ENCODE data around the gene CDKN2B-AS1. TPM values are rescaled to one million over a fixed set of nuclear protein-coding genes. Genes with fewer than 3 reads are reported as not detected.

Gene CDKN2B-AS1
- polyA plus RNA-seq, 4 donors = 0.08 to 0.11 TPM; not detected in 2

DNA sequence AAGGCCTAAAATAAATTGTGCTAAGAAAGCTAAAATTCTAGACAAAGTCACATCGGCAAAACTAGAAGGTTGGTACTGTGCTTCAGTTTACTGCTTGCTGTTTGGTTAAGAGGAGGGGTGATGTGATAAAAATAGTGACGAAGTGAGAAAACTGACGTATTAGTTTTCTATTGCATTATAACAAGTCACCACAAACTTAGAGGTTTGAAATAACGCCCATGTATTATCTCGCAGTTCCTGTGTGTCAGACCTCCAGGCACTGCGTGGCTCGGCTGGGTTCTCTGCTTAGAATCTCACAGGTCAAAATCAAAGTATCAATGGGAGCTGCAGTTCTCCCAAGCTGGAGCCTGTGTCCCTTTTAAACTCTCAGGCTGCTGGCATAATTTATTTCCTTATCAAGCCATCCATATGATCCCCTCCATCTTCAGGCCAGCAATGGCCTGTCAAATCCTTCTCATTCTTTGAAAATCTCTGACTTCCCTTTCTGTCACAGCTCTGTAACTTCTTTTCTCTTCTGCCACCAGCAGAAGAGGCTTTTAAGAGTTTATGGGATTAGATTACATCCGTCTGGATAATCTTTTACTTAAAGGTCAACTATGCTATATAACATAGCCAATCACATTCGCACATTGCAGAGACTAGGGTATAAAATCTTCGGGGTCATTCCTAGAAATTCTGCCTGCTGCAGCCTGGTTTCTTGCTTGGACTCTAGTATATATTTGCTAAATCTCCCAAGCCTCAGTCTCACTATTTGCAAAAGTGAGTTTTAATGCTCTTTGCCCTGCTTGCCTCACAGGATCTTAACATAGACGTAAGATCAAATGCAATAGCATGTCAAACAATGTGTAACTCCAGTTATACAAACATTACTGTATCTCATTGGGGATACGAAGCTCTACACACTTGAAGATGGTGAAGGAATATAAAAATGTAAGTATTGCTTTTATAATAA lies 118.6 kb downstream of the CDKN2B-AS1 start:
- DNase-seq (ENCODE audit: low read depth in 4 of 4, low spot score in 3 of 4) = no peak

DNA sequence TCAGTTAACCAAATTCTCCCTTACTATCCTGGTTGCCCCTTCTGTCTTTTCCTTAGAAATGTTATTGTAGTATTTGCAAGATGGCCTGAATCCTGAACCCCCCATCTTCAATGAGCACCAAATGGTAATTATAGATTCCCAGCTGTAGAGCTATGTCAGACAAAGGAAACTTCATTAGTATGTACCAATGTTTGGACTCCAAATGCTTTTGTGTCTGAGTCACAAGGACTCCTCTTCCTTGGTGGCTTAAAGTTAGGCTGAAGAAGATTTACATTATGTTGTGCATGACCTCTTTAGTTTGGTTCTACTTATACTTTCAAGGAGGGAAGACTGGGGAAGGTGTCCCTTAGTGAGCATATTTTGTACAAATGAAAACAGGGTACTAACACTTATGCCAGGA lies 120.4 kb downstream of the CDKN2B-AS1 start:
- DNase-seq (ENCODE audit: low read depth in 4 of 4, low spot score in 3 of 4) = no peak

DNA sequence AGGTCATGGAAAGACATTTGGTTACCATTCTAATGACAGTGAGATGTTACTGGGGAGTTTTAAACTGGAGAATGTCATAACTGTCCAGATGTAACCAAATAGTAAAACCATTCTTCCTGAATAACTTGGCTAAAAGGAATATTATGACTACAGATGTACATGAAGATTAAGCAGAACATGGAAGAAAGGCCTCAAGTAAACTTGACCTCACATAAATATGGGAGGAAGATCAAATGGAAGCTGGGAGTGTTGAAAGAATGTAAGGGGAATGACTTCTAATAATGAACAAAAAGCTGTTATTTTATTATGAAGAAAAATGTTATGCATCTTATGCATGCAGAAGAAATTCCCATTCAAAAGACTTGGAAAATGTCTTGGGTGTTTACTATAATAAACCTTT lies 122.2 kb downstream of the CDKN2B-AS1 start:
- no peak for DNase-seq (ENCODE audit: low read depth in 4 of 4, low spot score in 3 of 4)

DNA sequence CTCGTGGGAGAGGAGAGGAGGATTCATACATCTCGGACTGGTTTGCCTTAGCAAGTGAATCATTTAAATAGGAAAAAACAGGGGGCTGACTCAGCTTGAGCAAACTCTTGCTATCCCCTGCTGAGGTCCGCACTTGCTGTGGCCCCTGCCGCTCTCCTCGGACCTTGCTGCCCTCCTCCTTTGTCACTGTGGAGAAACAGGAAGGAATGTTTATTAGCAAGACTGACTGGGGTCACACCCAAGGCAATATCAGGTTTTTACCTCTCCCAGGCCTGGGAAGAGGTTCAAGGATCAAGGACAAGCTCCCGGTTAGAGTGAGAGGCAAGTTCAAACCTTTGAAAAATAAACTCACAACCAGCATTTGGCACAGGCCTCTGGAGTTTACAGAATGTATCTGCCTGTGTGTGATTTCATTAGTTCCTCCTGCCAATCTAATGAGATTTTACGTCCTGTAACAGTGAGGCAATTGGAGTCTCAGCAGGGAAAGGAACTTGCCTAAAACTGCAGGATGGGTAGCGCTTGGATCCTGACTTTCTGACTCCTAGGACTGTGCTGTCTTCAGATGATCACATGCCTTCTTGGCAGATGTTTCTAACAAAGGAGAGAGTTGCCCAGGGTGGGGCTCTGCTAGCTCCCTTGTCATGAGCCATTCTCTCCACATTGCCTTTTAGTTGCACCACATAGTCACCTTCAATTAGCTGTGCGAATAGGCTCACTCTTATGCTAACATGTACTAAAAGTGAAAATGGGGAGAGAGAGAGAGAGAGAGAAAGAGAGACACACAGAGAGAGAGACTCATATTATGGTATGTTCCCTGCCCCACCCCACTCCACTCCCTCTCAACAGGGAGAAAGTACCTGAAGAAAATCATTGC lies 123.2 kb downstream of the CDKN2B-AS1 start:
- DNase-seq (ENCODE audit: low read depth in 4 of 4, low spot score in 3 of 4) = no peak

DNA sequence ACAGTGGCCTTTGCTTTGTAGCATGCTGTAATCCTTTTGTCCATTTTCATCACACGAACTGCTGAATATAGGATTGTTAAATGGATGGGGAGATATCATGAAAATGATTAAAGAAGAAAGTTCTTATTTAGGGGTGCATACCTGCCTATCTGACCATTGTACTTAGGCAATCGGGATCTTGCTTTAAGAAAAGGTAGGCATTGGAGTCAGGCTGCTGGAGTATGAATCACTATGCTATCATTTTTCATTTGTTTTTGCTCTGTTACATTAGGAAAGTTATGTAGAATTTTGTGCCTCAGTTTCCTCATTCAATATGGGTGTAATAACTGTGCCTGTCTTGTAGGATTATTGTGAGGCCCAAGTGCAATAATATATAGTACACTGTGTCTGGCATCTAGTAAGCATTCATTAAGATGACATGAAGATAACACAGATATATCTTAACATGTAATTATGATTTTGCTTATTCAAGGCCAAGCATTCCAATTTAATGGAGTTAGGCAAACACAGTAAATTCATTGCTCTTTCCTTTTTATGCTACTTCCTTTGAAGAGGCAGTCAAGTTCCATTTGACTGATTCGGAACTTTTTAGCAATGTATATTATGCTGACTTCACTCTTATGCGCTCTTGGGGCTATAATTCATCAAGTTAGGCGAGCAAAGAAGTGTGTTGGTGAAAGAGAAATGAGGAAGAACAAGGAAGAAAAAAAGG lies 124.4 kb downstream of the CDKN2B-AS1 start:
- no peak for DNase-seq (ENCODE audit: low read depth in 4 of 4, low spot score in 3 of 4)

DNA sequence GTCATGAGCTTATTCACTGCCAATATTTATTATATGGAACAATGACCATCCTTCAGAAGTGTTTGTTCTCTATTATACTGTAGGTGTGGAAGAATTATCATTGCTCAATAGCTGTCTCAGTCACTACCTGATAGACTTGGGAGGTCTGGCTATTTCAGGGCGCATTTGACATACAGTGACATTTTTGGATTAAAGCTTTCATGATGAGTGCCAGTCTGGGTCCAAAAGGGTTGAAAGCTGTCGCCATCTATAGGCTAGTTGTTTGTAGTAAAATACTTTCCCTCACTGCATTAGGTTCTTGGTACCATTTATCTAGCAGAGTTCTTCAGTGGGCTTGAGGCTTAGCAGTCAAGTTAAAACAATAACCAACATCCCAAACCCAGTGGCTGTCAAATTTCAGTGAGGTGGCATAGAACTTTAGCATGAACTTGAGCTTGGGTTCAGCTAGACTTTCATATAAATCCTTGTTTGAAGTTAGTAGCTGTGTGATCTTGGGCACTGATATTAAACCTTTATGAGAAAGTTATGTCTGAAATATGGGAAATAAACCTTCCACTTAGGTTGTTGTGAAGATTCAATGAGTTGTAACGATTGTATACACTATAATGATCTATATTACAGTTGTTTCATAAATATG lies 125.0 kb downstream of the CDKN2B-AS1 start:
- DNase-seq (ENCODE audit: low read depth in 4 of 4, low spot score in 3 of 4) = no peak

DNA sequence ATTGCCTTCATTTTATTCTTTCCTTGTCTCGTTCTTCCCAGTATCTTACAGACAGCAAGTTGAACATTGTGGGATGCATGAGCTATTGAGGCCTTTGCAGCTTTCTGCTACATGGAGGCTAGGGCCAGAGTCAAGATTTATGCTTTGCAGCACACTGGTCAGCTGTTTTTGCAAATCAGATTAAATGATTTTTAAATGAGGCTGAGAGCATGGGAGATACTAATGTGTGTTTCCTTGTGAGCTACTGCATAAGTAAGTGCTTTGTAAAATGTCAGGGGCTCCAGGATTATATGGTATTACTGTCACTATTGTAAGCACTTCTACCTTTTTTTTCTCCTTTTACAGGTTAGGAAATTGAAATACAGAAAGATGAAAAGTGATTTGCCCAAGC lies 125.6 kb downstream of the CDKN2B-AS1 start:
- no peak for DNase-seq (ENCODE audit: low read depth in 4 of 4, low spot score in 3 of 4)

DNA sequence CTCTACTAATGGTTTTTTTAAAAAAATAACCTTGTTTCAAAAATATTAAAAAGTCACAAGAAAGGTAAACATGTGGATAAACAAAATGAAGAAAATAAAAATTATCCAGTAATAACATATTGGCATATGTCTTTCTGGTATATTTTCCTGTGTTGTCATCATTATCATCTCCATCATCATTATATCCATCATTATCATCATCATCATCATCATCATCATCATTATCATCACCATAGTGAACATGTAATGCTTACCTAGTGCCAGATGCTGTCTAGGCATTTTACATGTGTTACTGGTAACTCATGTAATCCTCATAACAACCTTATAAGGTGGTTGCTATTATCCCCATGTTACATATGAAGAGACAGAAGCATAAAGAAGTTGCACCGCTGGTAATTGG lies 126.0 kb downstream of the CDKN2B-AS1 start:
- DNase-seq (ENCODE audit: low read depth in 4 of 4, low spot score in 3 of 4) = no peak

DNA sequence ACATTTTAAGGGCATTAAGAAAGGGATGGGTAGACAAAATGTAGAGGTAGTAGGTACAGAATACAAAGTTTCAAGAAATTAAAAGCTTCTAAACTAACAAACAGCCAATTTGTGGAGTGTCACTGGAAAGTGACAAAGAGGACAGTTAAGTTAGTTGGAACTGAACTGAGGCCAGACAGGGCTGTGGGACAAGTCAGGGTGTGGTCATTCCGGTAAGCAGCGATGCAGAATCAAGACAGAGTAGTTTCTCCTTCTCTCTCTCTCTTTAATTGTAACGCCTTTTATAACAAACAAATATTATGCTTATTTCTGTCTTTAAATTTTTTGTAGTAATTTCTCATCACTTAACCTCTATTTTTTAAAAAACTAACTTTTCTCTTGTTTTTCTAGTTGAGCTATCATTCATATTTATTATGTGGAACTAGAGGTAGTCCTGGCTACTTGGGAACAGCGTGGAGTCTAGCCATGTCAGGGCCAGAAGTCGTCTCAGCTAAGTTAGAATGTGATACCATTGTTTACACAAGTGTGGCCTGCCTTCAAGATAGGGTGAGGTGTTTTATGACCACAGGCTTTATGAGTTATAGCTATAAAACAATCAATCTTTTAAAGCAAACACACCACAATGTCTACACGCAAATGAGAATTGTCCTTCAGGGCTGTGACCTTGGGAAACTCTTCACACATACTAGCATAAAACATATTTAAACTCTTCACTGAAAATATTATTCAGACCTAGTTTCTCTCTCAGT lies 129.8 kb downstream of the CDKN2B-AS1 start:
- no peak for DNase-seq (ENCODE audit: low read depth in 4 of 4, low spot score in 3 of 4)

DNA sequence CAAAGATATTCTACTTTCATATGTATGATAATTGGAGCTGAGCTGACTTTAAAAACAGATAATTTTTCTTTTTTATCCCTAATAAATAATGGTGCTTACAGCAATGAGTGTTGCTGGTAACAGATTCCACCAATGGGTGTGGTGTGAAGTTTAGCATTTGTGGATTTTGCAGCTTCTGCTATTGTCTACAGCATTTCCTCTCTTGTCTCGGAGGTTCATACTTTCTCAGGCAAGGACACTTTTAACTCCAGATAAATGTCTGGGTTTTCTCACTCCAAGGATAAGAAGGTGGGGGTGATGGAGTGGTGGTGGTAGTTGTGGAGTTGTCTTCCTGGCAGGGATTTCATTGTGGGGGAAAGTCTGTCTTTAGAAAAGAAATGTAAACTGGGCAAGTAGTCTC lies 134.5 kb downstream of the CDKN2B-AS1 start:
- no peak for DNase-seq (ENCODE audit: low read depth in 4 of 4, low spot score in 3 of 4)

DNA sequence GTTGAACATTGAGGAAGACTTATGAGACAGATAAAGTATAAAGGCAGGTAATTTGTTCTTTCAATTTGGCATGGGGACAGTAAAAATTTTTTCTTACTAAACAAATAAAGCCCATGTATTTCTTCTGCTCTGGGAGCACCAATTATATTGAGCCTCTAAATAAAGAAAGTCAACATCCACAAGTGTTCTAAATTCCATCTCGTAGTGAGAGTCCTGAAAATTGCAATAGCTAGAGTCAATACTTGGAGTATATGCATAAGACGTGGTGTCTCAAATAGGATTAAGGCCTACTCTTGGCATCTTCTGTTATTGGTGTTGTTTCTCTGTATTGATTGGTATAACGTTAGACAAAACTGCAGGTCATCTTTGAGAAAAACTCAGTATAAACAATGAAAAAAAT lies 135.0 kb downstream of the CDKN2B-AS1 start:
- no peak for DNase-seq (ENCODE audit: low read depth in 4 of 4, low spot score in 3 of 4)

DNA sequence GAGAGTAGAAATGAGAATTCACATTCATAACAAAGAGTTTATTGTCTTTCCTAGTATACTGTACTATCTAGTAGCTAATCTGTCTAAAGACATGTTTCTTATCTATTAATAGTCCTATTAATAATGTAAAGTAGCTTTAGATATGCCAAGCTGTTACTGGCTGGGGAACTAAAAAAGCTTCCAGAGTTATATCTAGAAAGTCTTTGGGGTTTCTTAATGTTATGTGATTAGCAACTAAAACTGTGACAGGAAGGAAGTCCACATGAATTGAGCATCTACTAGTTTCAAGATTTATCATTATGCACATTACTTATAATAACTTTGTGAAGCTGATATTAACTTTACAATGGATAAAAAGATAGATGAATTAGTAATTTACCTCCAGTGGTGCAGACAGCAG lies 137.2 kb downstream of the CDKN2B-AS1 start:
- no peak for DNase-seq (ENCODE audit: low read depth in 4 of 4, low spot score in 3 of 4)

DNA sequence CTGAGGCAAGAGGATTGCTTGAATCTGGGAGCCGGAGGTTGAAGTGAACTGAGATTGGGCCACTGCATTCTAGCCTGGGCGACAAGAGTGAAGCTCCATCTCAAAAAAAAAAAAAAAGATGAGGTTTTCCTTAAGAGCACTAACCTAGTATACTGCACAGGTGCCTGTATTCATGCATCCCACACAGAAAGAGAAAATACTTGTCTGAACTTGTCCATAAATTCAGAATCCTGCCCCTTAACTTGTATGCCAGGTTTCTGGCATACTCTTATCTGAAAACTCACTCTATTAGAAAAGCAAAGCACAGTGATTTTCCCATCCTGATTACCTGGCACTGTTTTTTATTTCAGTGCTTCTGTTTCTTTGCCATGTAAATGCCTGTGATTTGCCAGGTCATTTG lies 139.8 kb downstream of the CDKN2B-AS1 start:
- no peak for DNase-seq (ENCODE audit: low read depth in 4 of 4, low spot score in 3 of 4)

DNA sequence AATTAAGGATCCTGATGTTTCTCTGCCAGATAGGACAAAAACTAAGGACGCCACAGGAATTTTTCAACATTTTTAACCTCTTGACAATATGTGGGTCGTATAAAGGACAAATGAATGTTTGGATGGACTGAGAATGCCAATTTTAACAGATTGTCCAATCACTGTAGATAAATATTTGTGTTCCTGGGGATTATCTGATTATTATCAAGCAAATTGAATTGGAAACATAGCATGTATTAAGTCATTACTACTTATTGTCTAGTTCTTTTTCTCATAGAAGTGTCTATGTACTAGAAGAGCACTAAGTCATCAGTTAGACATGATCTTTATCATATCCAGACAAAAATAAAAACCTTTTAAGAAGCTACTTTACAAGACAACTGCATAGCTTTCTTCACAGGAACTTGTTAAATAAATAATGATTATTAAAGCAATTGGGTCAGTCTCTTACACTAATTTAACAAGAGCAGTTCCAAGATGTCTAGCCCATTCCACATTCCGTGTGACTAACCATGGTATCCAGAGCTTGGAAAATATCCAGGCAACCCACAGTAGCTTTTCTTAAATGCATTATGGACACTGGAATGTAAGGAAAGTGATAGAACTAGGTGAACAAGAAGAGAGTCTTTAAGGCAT lies 142.0 kb downstream of the CDKN2B-AS1 start:
- no peak for DNase-seq (ENCODE audit: low read depth in 4 of 4, low spot score in 3 of 4)

DNA sequence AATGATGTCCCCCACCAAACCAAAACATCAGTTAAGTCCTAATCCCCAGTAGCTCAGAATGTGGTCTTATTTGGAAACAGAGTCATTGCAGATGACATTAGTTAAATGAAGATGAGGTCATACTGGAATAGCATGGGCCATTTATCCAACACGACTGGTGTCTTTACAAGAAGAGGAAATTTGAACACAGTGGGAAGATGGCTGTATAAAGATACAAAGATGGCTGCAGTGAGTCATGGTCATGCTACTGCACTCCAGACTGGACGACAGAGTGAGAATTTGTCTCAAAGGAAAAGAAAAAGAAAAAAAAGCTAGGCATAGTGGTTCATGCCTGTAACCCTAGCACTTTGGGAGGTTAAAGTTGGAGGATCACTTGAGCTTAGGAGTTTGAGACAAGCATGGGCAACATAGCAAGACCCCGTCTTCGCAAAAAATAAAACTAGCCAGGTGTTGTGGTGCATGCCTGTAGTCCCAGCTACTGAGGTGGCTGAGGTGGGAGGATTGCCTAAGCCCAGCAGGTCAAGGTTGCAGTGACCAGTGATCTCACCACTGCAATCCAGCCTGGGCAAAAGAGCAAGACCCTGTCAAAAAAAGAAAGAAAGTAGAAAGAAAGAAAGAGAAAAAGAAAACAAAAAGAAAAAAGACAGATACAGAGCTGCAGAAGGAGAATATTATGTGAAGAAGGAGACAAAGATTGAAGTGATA lies 144.5 kb downstream of the CDKN2B-AS1 start:
- DNase-seq (ENCODE audit: low read depth in 4 of 4, low spot score in 3 of 4) = no peak

DNA sequence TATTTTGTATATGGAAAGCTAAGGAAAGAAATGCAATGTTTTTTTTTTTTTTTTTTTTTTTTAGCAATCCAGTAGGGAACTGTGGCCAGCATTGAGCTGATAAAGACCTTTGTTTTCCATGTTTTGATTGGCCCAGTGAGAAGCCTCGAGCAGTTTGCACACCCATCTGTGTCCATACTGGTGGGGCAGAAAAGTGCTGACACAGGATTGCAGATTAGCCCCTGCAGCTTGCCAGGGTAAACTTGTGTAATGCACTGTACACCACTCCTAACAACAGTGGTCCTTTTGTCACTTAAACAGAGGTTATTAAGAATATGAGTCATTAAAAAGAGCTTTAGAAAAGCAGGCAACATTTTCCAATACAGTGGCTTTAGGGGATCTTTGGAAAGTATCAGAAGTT lies 147.3 kb downstream of the CDKN2B-AS1 start:
- no peak for DNase-seq (ENCODE audit: low read depth in 4 of 4, low spot score in 3 of 4)

DNA sequence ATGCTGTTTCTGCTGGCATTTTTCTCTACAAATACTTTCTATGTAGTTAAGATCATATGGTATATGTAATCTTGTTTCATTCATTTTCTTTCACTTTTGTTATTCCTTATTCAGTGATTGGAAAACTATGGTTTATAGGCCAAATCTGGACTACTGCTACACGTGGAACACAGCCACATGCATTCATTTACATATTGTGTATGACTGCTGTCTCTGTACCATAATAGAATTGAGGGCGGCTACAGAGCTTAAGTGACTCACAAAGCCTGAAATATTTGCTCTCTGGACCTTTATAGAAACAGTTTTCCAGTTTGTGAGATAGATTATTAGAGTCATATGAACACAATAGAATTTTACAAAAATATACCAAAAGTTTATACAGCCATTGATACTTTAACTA lies 148.1 kb downstream of the CDKN2B-AS1 start:
- DNase-seq (ENCODE audit: low read depth in 4 of 4, low spot score in 3 of 4) = no peak

DNA sequence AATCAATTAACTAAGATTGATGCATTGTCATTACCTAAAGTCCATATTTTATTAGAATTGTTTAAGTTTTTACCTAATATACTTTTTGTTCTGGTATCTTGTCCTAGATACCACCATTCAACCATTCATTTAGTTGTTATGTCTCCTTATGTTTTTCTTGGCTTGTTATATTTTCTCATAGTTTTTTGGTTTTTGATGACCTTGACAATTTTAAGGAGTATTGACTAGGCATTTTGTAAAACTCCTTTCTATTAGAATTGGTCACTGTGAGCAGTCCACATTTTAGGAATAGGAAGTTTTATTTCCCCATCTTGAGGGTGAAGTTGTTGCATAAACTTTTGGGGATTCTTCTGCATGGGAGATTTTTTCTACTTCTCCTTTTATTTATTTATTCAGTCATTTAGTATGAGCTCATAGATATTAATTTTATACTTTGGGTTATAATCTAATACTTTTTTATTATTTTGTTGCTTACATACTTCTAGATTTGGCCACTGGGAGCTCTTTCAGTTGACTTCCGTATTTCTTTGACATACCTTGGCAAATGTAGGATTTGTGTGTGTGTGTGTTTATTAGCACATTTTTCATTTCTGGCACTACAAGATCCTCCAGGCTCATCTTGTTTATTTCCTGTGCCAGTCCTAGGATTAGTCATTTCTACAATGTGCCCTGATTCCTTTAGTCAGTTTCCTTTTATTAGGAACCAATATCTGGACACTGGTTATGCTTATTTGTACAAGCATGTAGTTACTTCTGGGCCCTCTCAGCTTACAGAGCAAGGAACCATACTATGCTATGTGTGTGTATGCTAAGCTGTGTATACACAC lies 149.4 kb downstream of the CDKN2B-AS1 start:
- no peak for DNase-seq (ENCODE audit: low read depth in 4 of 4, low spot score in 3 of 4)
